Mesodermal cell (in vitro differentiated cells): ENCODE measurements around the gene ATP13A5.

Experiments
- H3K27ac ChIP-seq: 2 replicates; pipeline ENCODE4 v1.7.0; 2013; ENCODE audit warnings: mild to moderate bottlenecking, low read depth, low read length, moderate library complexity; ENCODE audit not compliant: severe bottlenecking
- H3K36me3 ChIP-seq: 2 replicates; pipeline ENCODE4 v1.7.1; 2013; ENCODE audit warnings: mild to moderate bottlenecking, low read length, moderate library complexity; ENCODE audit not compliant: control insufficient read depth, insufficient read depth
- H3K4me1 ChIP-seq: one replicate; pipeline ENCODE4 v1.7.1; 2013; ENCODE audit warnings: mild to moderate bottlenecking, low read length; ENCODE audit not compliant: insufficient read depth, control insufficient read depth, poor library complexity, severe bottlenecking
- H3K4me3 ChIP-seq: 2 replicates; pipeline ENCODE4 v1.7.0; 2013; ENCODE audit warnings: low read length, control low read depth, mild to moderate bottlenecking; ENCODE audit not compliant: insufficient read depth, poor library complexity, severe bottlenecking; ENCODE audit errors: extremely low read depth
- H3K9me3 ChIP-seq: 2 replicates; pipeline ENCODE4 v1.7.1; 2013; ENCODE audit warnings: mild to moderate bottlenecking, low read length, moderate library complexity; ENCODE audit not compliant: control insufficient read depth
- WGBS, 2 experiments: methylation state at CpG; one replicate each; pipeline ENCODE4 v1.1.5; 2013; ENCODE audit warnings: missing lambda C conversion rate in 2 of 2; ENCODE audit not compliant: insufficient coverage in 2 of 2; 5-methylcytosine and 5-hydroxymethylcytosine counted together

ATP13A5 gene

GRCh38 chr3:193269343-193270028 lies 109.1 kb downstream of the ATP13A5 start:
- Histone ChIP-seq H3K9me3 (no peaks in the 10 kb centered on the region), H3K36me3 (no peaks in the 10 kb centered on the region), H3K4me3 (no peak overlapping the region), H3K27ac (no peak overlapping the region), H3K4me1 (no peaks in the 10 kb centered on the region)
- 83 to 92% methylated on average over 2 to 3 of the region's 3 CpGs for WGBS, 2 experiments

GRCh38 chr3:193262707-193263106 lies 115.8 kb downstream of the ATP13A5 start:
- no peak overlapping the region for H3K27ac ChIP-seq
- no peak overlapping the region for H3K4me3 ChIP-seq
- no peaks in the 10 kb centered on the region for H3K4me1 ChIP-seq
- H3K9me3 ChIP-seq = no peaks in the 10 kb centered on the region
- 90% methylated on average over 2 of the region's 5 CpGs; no CpG with 5 or more reads in 1 of the 2 experiments for WGBS, 2 experiments
- no peaks in the 10 kb centered on the region for H3K36me3 ChIP-seq

- 100% methylated on average over 1 of the region's 1 CpG for WGBS, 2 experiments
- Histone ChIP-seq H3K4me3 (no peak overlapping the region), H3K4me1 (no peaks in the 10 kb centered on the region), H3K36me3 (no peaks in the 10 kb centered on the region), H3K27ac (no peak overlapping the region), H3K9me3 (no peaks in the 10 kb centered on the region)
Observed at GRCh38 chr3:193261970-193262369, 116.6 kb downstream of the ATP13A5 start.

GRCh38 chr3:193253986-193254660 lies 124.4 kb downstream of the ATP13A5 start:
- Histone ChIP-seq H3K4me3 (no peak overlapping the region), H3K36me3 (no peaks in the 10 kb centered on the region), H3K9me3 (peaks cover 8% of the 10 kb centered on the region), H3K27ac (no peak overlapping the region), H3K4me1 (no peaks in the 10 kb centered on the region)
- WGBS, 2 experiments = no CpG with 5 or more reads among the region's 3 CpGs

- H3K36me3 ChIP-seq = no peaks in the 10 kb centered on the region
- whole genome bisulfite sequencing, 2 experiments = 66 to 92% methylated on average over 3 of the region's 4 CpGs
- no peak overlapping the region for H3K27ac ChIP-seq
- peaks cover 32% of the 10 kb centered on the region for H3K9me3 ChIP-seq
- H3K4me3 ChIP-seq = no peak overlapping the region
- H3K4me1 ChIP-seq = no peaks in the 10 kb centered on the region
Observed at GRCh38 chr3:193250492-193250891, 128.1 kb downstream of the ATP13A5 start.

- no CpG with 5 or more reads among the region's 2 CpGs for WGBS, 2 experiments
- Histone ChIP-seq H3K36me3 (no peaks in the 10 kb centered on the region), H3K27ac (no peak overlapping the region), H3K4me3 (no peak overlapping the region), H3K4me1 (no peaks in the 10 kb centered on the region), H3K9me3 (peaks cover 32% of the 10 kb centered on the region)
Observed at GRCh38 chr3:193248848-193249468, 129.6 kb downstream of the ATP13A5 start.

GRCh38 chr3:193243571-193243970 lies 135.0 kb downstream of the ATP13A5 start:
- Histone ChIP-seq H3K9me3 (peaks cover 20% of the 10 kb centered on the region), H3K27ac (no peak overlapping the region), H3K4me3 (no peak overlapping the region), H3K36me3 (no peaks in the 10 kb centered on the region), H3K4me1 (peaks cover 13% of the 10 kb centered on the region)
- WGBS, 2 experiments = 84 to 100% methylated on average over 2 to 3 of the region's 3 CpGs

GRCh38 chr3:193241716-193242115 lies 136.8 kb downstream of the ATP13A5 start:
- H3K4me1 ChIP-seq = peaks cover 13% of the 10 kb centered on the region
- WGBS, 2 experiments = 87 to 92% methylated on average over 5 to 8 of the region's 11 CpGs
- peak overlapping the region; percentile 45 for H3K4me3 ChIP-seq
- peak overlapping the region; percentile 67 for H3K27ac ChIP-seq
- peaks cover 4% of the 10 kb centered on the region for H3K9me3 ChIP-seq
- no peaks in the 10 kb centered on the region for H3K36me3 ChIP-seq

- H3K36me3 ChIP-seq = no peaks in the 10 kb centered on the region
- WGBS, 2 experiments = 2 to 3% methylated on average over 37 to 84 of the region's 93 CpGs
- peak within 1 kb of the TSS; percentile 45 for H3K4me3 ChIP-seq
- H3K27ac ChIP-seq = peak within 1 kb of the TSS; percentile 73
- H3K9me3 ChIP-seq = no peaks in the 10 kb centered on the region
- H3K4me1 ChIP-seq = peaks cover 13% of the 10 kb centered on the region
Observed at GRCh38 chr3:193240850-193241706, 137.5 kb downstream of the ATP13A5 start, which contains the start of gene PLAAT1. Gene PLAAT1, plus strand, starts transcription at chr3:193241222. Its CDS starts 14,429 bp downstream, at chr3:193255651.

- Histone ChIP-seq H3K36me3 (no peaks in the 10 kb centered on the region), H3K27ac (peak overlapping the region; percentile 73), H3K4me3 (peak overlapping the region; percentile 45), H3K9me3 (no peaks in the 10 kb centered on the region), H3K4me1 (peaks cover 13% of the 10 kb centered on the region)
- WGBS, 2 experiments = 57% methylated on average over 1 of the region's 9 CpGs; no CpG with 5 or more reads in 1 of the 2 experiments
Observed at GRCh38 chr3:193240436-193240849, 138.1 kb downstream of the ATP13A5 start.
